ENCODE data around the gene WWOX.

Gene WWOX

GRCh38 chr16:79124016-79124756, 1024.7 kb downstream of the WWOX start:
- DNase-seq = no peak

GRCh38 chr16:79127766-79128165, 1028.3 kb downstream of the WWOX start:
- peak; percentile 54 to 70 for DNase-seq

GRCh38 chr16:79128706-79129105, 1029.3 kb downstream of the WWOX start:
- DNase-seq = no peak

GRCh38 chr16:79130616-79131015, 1031.2 kb downstream of the WWOX start:
- no peak for DNase-seq

- DNase-seq = no peak
These were observed 1032.0 kb downstream of the WWOX start for GRCh38 chr16:79131321-79132075.

GRCh38 chr16:79132701-79133100, 1033.2 kb downstream of the WWOX start:
- no peak for DNase-seq

GRCh38 chr16:79134300-79134699, 1034.8 kb downstream of the WWOX start:
- no peak for DNase-seq

GRCh38 chr16:79136955-79137354, 1037.5 kb downstream of the WWOX start:
- no peak for DNase-seq

- DNase-seq = no peak
These were observed 1038.0 kb downstream of the WWOX start for GRCh38 chr16:79137426-79137939.

GRCh38 chr16:79139799-79140198, 1040.3 kb downstream of the WWOX start:
- DNase-seq = no peak

- no peak for DNase-seq
These were observed 1043.6 kb downstream of the WWOX start for GRCh38 chr16:79143026-79143425.

- no peak for DNase-seq
These were observed 1050.7 kb downstream of the WWOX start for GRCh38 chr16:79150151-79150550.

- peak; percentile 36 to 60 for DNase-seq
These were observed 1051.3 kb downstream of the WWOX start for GRCh38 chr16:79150632-79151310.

GRCh38 chr16:79154086-79154485, 1054.6 kb downstream of the WWOX start:
- DNase-seq = peak; percentile 20 to 47

GRCh38 chr16:79155471-79155870, 1056.0 kb downstream of the WWOX start:
- no peak for DNase-seq

- no peak for DNase-seq
These were observed 1056.5 kb downstream of the WWOX start for GRCh38 chr16:79155904-79156303.

- no peak for DNase-seq
These were observed 1057.3 kb downstream of the WWOX start for GRCh38 chr16:79156761-79157160.

- no peak for DNase-seq
These were observed 1058.9 kb downstream of the WWOX start for GRCh38 chr16:79158337-79158736.

- DNase-seq = no peak
These were observed 1060.0 kb downstream of the WWOX start for GRCh38 chr16:79159261-79160049.

GRCh38 chr16:79162977-79163376, 1063.5 kb downstream of the WWOX start:
- DNase-seq = no peak

- peak; percentile 88 for DNase-seq
These were observed 1064.4 kb downstream of the WWOX start for GRCh38 chr16:79163691-79164387.
